ENCODE results near the gene SULF2.

GRCh38 chr20:47674145-47674544 lies 111.1 kb downstream of the SULF2 start:
- TF ChIP-seq BHLHE40 (IDR thresholded peaks at IDR 0.05; ENCODE audit: low read length), result no peak
- no peak for TF ChIP-seq MEF2A (IDR thresholded peaks at IDR 0.05; ENCODE audit: control insufficient read depth, low read depth, low read length)
